Measurements from ENCODE around the gene NPTXR. TPM values are rescaled to one million over a fixed set of nuclear protein-coding genes. Genes with fewer than 3 reads are reported as not detected.

Gene NPTXR
- total RNA-seq, 1 experiment from 2014 or later = 12.8 TPM

DNA sequence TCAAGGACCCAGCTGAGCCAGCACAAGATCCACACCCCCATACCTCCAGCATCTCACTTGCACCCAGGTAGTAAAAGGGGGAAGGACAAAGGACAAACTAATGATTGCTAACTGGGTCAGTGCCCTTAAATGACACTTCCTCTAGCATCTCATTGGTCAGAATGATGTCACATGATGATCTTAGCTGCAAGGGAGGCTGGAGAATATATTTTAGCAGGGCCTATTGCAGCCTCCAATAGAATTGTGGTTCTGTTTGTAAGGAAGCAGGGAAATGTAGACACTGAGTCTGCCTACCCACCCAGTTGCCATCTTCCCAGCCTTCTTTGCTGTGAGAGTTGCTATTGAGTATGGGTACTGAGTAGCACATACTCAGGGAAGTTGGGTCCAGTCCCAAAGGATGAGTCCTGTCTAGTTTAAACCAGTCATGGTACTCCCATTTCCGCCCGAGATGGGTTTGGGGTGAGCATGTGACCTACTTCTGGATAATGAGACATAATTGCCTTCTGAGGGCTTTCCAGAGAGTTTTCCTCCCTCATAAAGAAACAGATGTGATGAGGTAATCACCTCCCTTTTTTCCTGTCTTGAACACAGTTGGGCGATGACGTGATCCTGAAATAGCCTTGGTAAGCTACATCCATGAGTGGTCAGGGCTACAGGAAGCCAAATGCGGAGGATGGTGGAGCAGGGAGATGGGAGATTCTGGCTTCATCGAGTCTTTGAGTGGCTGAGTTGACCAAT lies 44.4 kb downstream of the NPTXR start:
- DNase-seq (ENCODE audit: low read depth, low spot score) (no peak), ATAC-seq (no peak)
- no peaks in the 10 kb centered on the region for H3K27me3 ChIP-seq (ENCODE audit: insufficient read depth, low read length)
- RAD21 ChIA-PET (ENCODE audit: low non-redundant PET in 1 of 2, low total read pairs in 2 of 2, uncharacterized antibody in 2 of 2, unreplicated experiment in 2 of 2) = no interaction called here
- BruUV-seq (replicated peaks) = no TSS peak
- no peak overlapping the region for H3K4me2 ChIP-seq (ENCODE audit: low read length)
- intact Hi-C loops (cut with micrococcal nuclease) = no loop called here
- H3K9me2 ChIP-seq (ENCODE audit: insufficient read depth) = no peaks in the 10 kb centered on the region
- H3K36me3 ChIP-seq (ENCODE audit: control insufficient read depth in 1 of 2, insufficient read depth in 2 of 2, low read length in 2 of 2) = no peaks in the 10 kb centered on the region
- no peaks in the 10 kb centered on the region for H4K20me1 ChIP-seq (ENCODE audit: insufficient read depth)
- CTCF ChIA-PET = no interaction called here
- no peak overlapping the region for H3K27ac ChIP-seq (ENCODE audit: low read depth, low read length)
- H3K9me3 ChIP-seq (ENCODE audit: control insufficient read depth in 1 of 2, insufficient read depth in 1 of 2, low read depth in 1 of 2, low read length in 2 of 2) = peaks cover 0 to 8% of the 10 kb centered on the region in 2 experiments; a peak in 1 of 4 replicates
- H3K79me2 ChIP-seq (ENCODE audit: insufficient read depth, low read length) = no peaks in the 10 kb centered on the region
- no peak overlapping the region for H3K9ac ChIP-seq (ENCODE audit: low read length)
- peaks cover 2 to 9% of the 10 kb centered on the region in 2 experiments; a peak in 3 of 4 replicates for H3K4me1 ChIP-seq (ENCODE audit: control insufficient read depth in 1 of 2, insufficient read depth in 2 of 2, low read length in 2 of 2)
- H2AFZ ChIP-seq (ENCODE audit: low read depth, low read length, poor library complexity, severe bottlenecking) = no peak overlapping the region
- no peak overlapping the region for H3K4me3 ChIP-seq (replicated peaks in 1 of 2; ENCODE audit: low read depth in 1 of 2, low read length in 2 of 2)
- TF ChIP-seq EZH2 (IDR thresholded peaks at IDR 0.05) (no peak), REST (IDR thresholded peaks at IDR 0.05; ENCODE audit: low read depth) (no peak), CTCF (IDR thresholded peaks at IDR 0.05 in 2 of 3, conservative IDR thresholded peaks at IDR 0.05 in 1 of 3; ENCODE audit: borderline replicate concordance in 1 of 3, insufficient read depth in 1 of 3, low read depth in 2 of 3, low read length in 2 of 3) (no peak), ATF3 (IDR thresholded peaks at IDR 0.05) (no peak), SP1 (IDR thresholded peaks at IDR 0.05; ENCODE audit: low read depth) (no peak), POLR2AphosphoS5 (IDR thresholded peaks at IDR 0.05; ENCODE audit: low read depth, low read length) (no peak), ELF1 (IDR thresholded peaks at IDR 0.05; ENCODE audit: borderline replicate concordance, low read depth) (no peak), ZNF274 (IDR thresholded peaks at IDR 0.05; ENCODE audit: low read depth, low read length) (no peak), SRF (IDR thresholded peaks at IDR 0.05; ENCODE audit: low read depth) (no peak), JUND (IDR thresholded peaks at IDR 0.05) (no peak), ZBTB33 (IDR thresholded peaks at IDR 0.05; ENCODE audit: extremely low read depth, insufficient replicate concordance, low read length) (no peak), RAD21 (IDR thresholded peaks at IDR 0.05; ENCODE audit: low read depth) (no peak), FOSL1 (IDR thresholded peaks at IDR 0.05; ENCODE audit: low read depth) (no peak), CBX3 (IDR thresholded peaks at IDR 0.05; ENCODE audit: low read depth) (no peak), POLR2A (IDR thresholded peaks at IDR 0.05; ENCODE audit: borderline replicate concordance, extremely low read depth, insufficient read depth, insufficient read length) (no peak), EGR1 (IDR thresholded peaks at IDR 0.05; ENCODE audit: low read depth) (no peak), EZH2phosphoT487 (IDR thresholded peaks at IDR 0.05; ENCODE audit: borderline replicate concordance) (no peak)
- TF ChIP-seq, protein P1, sequence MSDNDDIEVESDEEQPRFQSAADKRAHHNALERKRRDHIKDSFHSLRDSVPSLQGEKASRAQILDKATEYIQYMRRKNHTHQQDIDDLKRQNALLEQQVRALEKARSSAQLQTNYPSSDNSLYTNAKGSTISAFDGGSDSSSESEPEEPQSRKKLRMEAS (IDR thresholded peaks at IDR 0.05) = no peak
- POLR2A ChIA-PET = no interaction called here

All from HCT116 (cell line).